IPS-NIHi7 (cell line): Measurements from ENCODE around the gene PIK3C2G.
"Not testable (repeated sequence)": the region's sequence is repeated elsewhere in the genome, so short reads cannot be mapped to it uniquely, and the experiment has no call there.

Experiments
- DNase-seq: peaks from one replicate; pipeline ENCODE4 v3.0.0; 2012; ENCODE audit warnings: mixed read lengths; ENCODE audit errors: extremely low spot score

Gene PIK3C2G

DNA sequence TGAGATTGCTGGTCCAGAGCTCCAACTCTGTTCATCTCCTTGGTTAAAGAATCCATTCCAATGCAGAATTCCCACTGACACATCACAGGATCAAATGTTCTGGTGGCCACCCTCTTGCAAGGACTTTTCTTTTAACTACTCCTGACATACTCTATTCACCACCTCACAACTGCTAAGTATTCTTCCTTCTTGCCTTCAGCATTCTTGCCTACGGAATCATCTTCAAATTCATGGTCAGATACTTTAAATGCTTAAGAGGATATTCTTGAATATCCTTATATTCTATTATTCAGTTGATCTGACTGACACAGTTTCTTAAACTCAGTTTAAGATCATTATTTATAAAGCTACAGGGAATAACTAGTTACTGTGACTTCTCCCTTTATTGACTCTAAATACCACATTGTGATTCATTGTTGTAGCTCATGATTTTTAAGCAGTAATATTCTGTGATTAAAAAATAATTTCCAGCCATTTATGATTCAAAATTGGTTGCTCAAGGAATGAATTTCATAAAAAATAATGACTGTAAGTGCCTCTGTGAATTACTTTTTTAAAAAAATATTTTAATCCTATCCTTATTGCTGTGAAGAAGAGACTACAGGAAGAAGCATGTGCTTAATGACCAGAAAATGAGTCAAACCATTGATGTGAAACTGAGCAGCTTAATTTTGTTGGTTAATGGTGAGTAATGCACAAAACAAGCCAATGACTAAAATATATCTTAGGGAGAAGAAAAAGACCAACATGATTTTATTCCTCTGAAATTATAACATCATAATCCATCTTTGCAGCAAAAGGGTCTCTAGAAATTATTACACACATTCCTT lies 207.1 kb downstream of the PIK3C2G start:
- no peak for DNase-seq

DNA sequence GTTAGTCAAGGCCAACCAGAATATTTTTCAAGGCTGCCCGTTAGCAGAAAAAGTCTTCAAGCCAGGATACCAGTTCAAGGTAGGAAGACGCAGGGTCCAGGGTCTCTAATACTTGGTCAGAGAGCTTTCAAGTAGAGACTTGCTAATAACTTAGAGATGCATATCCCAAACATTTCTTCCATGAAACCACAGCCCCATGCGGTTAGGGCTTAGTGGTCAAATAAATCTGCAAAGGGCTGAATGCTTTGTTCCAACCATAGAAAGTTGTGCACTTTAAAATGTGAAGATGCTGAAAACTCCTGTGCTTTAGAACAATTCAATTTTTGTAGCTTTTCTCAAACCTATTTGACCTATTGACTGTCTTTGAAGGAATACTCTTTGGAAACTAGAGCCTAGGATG lies 208.9 kb downstream of the PIK3C2G start:
- DNase-seq: no peak

DNA sequence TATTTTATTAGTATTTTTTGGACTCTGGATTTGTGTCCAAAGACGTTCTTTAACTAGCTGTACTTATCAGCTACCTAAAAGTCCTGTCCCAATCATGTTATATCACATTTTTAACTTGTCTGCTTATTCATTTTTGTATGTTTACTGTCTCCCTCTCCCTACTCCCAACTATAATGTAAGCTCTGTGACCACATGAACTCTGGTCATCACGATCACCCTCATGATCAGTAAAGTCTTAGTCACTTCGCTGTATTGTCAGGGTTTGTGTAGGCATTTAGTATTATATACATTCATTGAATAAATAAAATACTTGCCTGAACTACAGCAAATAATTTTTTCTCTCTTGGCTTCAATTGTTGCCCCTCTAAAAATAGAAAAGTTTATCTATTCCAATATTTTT lies 211.0 kb downstream of the PIK3C2G start:
- no peak for DNase-seq

DNA sequence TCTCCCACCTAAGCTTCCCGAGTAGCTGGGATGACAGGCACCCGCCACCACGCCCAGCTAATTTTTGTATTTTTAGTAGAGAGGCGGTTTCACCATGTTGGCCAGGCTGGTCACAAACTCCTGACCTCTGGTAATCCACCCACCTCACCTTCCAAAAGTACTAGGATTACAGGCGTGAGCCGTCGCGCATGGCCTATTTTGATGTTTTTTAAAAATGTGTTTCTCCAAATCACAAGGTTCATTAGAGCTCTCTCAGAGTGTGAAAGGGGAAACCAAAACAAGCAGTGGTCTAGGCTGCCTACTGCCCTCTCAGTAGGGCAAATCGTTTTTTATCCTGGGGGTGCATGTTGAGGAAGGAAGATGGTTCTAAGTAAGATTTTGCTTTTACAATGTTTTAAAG lies 211.5 kb downstream of the PIK3C2G start:
- no peak for DNase-seq

DNA sequence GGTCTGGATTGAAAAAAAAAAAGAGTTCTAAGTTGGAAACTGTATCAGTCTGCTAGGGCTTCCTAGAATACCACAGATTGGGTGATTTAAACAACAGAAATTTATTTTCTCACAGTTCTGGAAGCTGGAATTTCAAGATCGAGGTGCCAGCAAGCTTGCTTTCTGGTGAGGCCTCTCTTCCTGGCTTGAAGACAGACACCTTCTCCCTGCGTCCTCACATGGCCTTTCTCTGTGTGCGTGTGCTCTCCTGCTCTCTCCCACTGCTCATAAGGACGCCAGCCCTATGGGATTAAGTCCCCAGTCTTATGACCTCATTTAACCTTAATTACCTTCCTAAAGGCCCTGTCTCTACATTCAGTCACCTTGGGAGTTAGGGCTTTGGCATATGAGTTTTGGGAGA lies 215.5 kb downstream of the PIK3C2G start:
- DNase-seq: peak; percentile 12

DNA sequence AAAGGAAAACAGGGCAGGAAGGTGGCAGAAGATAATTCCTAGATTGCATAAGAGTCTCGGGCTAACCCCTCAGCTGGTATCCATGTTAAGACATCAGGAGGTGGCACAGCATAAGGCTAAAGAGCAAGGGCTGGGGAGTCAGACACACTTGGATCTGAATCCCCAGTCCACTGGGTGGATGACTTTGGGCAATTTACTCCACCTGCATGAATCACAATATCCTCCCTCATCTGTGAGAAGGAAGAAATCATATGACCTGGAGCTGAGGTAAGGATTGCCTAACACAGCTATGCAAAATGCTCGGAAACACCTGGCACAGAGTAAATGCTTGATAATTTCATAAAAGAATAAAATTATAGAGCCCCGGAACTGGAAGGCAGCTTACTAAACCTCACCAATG lies 217.9 kb downstream of the PIK3C2G start:
- DNase-seq: no peak

GRCh38 chr12:18482601-18483120 lies 221.3 kb downstream of the PIK3C2G start:
- DNase-seq: no peak

DNA sequence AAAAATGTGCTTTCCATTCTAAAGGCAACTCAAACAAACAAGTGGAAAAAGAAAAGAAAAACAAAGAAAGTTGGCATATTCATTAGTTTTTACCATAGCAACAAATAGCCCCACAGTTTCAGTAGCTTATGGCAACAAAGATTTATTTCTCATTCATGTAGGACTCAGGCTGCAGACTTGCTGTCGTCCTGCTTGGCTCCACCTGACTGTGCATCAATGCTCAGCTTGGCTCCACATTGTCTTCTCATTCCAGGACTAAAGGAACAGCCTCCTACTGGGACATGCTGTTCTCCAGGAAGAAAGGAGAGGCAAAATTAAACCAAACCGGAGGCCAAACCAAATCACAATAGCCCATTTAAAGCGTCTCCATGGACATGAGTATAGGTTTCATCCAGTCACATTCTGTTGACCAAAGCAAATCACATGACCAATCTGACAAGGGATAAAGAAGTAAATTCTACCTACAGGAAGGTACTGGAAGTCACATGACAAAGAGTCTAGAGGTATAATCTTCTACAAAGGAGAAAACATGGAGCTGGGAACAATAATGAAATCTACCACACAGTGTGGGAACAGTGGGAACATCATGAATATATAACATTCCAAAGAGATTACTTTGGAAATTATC lies 222.5 kb downstream of the PIK3C2G start:
- DNase-seq: no peak

- DNase-seq: no peak
Measured at GRCh38 chr12:18486036-18486435, 224.7 kb downstream of the PIK3C2G start.

GRCh38 chr12:18487509-18487908 lies 226.2 kb downstream of the PIK3C2G start:
- DNase-seq: no peak

DNA sequence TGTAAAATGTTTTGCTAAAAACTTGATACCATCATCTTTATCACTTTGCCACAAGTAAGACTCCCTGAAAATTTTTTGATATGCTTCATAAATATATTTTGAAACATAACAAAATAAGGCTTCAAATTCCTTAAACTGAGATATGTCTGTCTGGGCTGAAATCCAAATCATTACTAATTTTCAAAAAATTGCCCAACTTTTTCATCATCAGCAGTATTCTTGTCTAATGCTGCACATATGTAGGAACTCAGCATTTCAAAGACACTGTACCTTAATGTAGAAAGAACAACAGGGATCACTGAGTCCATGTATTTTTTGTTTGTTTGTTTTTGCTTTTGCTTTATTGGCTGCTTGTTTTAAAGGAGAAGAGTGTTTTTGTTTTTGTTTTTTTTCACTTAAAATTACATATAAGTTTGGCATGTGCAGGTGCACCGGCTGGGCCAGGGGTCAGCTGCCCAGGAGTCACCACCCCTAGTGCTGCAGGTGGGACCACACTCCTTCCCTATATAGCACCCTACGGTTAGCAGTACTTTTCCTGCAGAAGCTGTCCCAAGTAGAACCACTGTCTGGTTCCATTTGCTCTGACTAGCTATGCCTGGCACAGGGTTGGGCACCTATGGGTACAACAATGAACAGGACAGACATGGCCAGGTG lies 231.2 kb downstream of the PIK3C2G start:
- DNase-seq: no peak

DNA sequence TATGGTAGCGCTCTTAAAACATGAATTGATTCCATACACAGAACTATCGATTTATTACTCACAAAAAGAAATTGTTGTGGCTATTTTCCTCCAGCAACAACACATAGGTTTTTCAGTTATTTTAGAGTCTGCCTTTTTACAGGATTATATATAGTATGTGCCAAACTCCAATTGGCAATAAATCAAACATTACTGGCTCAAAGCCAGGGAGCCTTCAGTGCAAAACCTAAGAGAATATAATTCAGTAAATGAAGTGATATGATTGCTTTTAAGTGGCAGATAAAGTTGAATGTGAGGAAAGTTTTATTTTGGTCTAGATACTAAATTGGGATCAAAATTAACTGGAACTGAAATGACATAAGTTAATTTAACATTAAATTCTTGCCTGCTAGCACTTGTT lies 234.8 kb downstream of the PIK3C2G start:
- DNase-seq: no peak

DNA sequence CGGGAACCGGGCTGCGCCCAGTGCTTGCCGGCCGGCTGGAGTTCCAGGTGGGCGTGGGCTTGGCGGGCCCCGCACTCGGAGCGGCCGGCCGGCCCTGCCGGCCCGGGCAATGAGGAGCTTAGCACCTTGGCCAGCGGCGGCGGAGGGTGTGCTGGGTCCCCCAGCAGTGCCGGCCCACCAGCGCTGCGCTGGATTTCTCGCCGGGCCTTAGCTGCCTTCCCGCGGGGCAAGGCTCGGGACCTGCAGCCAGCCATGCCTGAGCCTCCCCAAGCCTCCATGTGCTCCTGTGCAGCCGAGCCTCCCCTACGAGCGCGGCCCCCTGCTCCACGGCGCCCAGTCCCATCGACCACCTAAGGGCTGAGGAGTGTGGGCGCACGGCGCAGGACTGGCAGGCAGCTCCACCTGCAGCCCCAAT lies 238.8 kb downstream of the PIK3C2G start:
- DNase-seq: not testable (repeated sequence)

GRCh38 chr12:18500736-18501135 lies 239.4 kb downstream of the PIK3C2G start:
- not testable (repeated sequence) for DNase-seq

DNA sequence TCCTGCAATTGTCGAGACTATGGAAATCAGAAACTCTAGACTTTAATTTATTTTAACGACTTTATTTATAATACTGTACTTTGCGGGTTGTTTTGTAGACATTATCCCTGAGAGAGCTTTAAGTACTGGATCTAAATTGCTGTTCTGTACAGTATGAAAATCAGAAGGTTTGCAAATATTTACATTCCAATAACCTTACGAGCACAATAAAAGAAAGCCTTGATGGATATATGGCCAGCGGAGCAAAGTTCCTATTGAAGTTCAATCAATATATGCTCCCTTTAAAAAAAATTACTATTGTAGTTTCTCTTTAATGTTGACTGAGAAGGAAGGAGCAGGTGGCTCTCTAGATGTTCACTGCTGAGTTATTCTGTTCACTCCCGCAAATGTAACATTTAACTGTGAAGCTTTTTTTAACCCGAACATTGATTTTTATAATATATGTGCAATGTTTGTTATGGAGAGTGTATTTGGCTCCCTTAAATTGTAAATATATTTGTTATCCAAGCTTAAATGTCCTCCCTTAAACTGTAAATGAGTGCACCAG lies 241.2 kb downstream of the PIK3C2G start:
- DNase-seq: no peak

GRCh38 chr12:18521461-18521860 lies 260.1 kb downstream of the PIK3C2G start:
- DNase-seq: no peak

DNA sequence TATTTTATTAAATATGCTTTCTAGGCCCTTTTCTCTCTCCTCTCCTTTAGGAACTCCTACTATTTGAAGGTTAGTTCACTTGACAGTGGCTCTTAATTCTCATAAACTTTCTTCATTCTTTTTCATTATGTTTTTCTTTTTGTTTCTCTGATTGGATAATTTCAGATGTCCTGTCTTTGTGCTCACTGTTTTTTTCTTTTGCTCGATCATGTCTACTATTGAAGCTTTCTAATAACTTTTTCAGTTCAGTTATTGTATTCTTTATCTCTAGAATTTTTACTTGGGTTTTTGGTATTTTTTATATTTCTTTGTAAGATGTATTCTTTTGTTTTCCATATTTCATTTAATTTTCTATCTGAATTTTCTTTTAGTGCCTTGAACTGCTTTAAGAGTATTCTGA lies 261.5 kb downstream of the PIK3C2G start:
- no peak for DNase-seq

- DNase-seq: not testable (repeated sequence)
Measured at GRCh38 chr12:18542497-18542896, 281.2 kb downstream of the PIK3C2G start.

DNA sequence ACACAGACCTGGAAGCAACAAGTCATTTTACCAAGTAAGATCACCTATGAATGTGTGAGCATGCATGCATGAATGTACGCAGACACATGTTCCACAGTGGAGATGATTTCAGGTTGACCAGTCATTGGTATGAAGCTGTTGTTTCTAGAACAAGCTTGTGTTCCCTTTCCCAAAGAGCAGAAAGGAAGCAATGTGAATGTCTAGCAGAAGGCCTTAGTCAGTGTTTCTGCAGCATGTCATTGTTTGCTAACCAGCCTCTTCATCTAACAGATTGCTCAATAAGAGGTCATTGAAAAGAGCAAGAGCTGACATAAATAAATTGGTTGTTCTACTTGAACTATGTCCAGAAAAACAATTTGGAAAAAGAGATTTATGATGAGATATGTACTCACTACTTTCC lies 285.1 kb downstream of the PIK3C2G start:
- DNase-seq: no peak

GRCh38 chr12:18549598-18549997 lies 288.3 kb downstream of the PIK3C2G start:
- DNase-seq: peak; percentile 47

DNA sequence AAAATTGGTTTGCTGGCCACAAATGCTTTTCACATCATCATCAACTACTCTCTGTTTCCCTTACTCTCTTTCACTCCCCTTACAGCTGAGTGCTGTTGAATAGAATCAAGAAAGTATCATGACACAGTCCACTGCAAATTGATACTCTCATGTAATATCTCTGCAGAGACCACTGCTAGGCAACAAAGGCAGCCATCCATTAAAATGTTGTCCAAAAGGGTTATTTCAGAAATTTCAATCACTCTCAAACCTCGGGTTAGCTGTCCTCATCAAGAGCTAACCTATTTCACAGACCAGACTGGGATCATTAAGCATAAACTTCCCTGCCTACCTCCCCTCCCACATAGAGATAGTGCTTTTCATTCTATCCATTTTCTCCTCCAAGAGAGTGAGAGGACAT lies 289.8 kb downstream of the PIK3C2G start:
- DNase-seq: no peak

GRCh38 chr12:18551701-18552100 lies 290.4 kb downstream of the PIK3C2G start:
- DNase-seq: no peak
